K562 (cell line): ENCODE data around the gene DNAJB12. TPM values are rescaled to one million over a fixed set of nuclear protein-coding genes. Genes with fewer than 3 reads are reported as not detected.

Experiments
- ATAC-seq: fragments of 200-7000 bp; cut with Tn5 transposase; 3 replicates; pipeline ENCODE4 v1.9.1; 2020; ENCODE audit warnings: moderate library complexity
- BruUV-seq: library from RNA; stranded (reverse); fragments of 400-500 nt; replicated peaks from 2 replicates; lab custom pipeline; 2021; lab: Mats Ljungman, UMichigan
- CTCF ChIA-PET: fragments of 300-600 bp; formaldehyde crosslinking; extraction: SDS; loops from one replicate; lab custom pipeline; 2021; ENCODE audit warnings: low intra/inter-chr PET ratio; lab: Yijun Ruan, JAX
- POLR2A ChIA-PET: fragments of 300-600, 350-650 bp; sonication (Branson Sonifier 250); formaldehyde crosslinking; extraction: SDS; loops from one replicate; lab custom pipeline; 2021; ENCODE audit warnings: antibody characterized with exemption, inconsistent platforms; lab: Yijun Ruan, JAX
- DNase-seq, 4 experiments: peaks; one replicate each; pipeline versions ENCODE4 v3.0.0 to v3.0.0-alpha.2; 2011 to 2018; ENCODE audit warnings: low spot score in 3 of 4, mixed read lengths in 3 of 4; ENCODE audit errors: extremely low read depth in 1 of 4
- FAIRE-seq: peaks from 2 replicates; lab custom pipeline; 2011; peaks lifted over from hg19 to GRCh38; lab: Jason Lieb, UNC
- H2AFZ ChIP-seq: 2 replicates; pipeline ENCODE4 v1.6.0; 2011; ENCODE audit warnings: low read depth, low read length, control low read depth, inconsistent platforms
- H3K27ac ChIP-seq: fragments of 200-600 bp; 3 replicates; pipeline ENCODE4 v1.8.0; 2011; ENCODE audit warnings: low read depth, mild to moderate bottlenecking, control low read depth, inconsistent platforms, low read length, moderate library complexity, mixed read lengths; ENCODE audit errors: extremely low read depth
- H3K27me3 ChIP-seq, 2 experiments: fragments of 300-600 bp in 1 of 2; 2 replicates in 1 of 2; 3 replicates in 1 of 2; pipeline versions ENCODE4 v1.6.0 to v1.8.0; 2011; ENCODE audit warnings: inconsistent platforms in 2 of 2, low read length in 2 of 2, mild to moderate bottlenecking in 1 of 2, mixed read lengths in 1 of 2, moderate library complexity in 1 of 2; ENCODE audit not compliant: control insufficient read depth in 2 of 2, insufficient read depth in 2 of 2
- H3K36me3 ChIP-seq: fragments of 300-600 bp; 3 replicates; pipeline ENCODE4 v1.8.0; 2011; ENCODE audit warnings: mild to moderate bottlenecking, low read length, inconsistent platforms; ENCODE audit not compliant: control insufficient read depth, insufficient read depth
- H3K4me1 ChIP-seq, 2 experiments: fragments of 200-600 bp in 1 of 2; replicated peaks in 1 of 2; 2 replicates in 1 of 2; 3 replicates in 1 of 2; pipeline versions ENCODE4 v1.5.1 to v1.8.0; 2011; ENCODE audit warnings: inconsistent platforms in 2 of 2, low read length in 2 of 2, mild to moderate bottlenecking in 1 of 2, mixed read lengths in 1 of 2, moderate library complexity in 1 of 2; ENCODE audit not compliant: control insufficient read depth in 2 of 2, insufficient read depth in 2 of 2
- H3K4me2 ChIP-seq: 2 replicates; pipeline ENCODE4 v1.6.1; 2011; ENCODE audit warnings: low read length, control low read depth, inconsistent platforms, mixed read lengths; ENCODE audit not compliant: insufficient read depth
- H3K4me3 ChIP-seq: fragments of 200-600 bp; sonication (generic), shearing (Covaris generic); 2 replicates; pipeline ENCODE4 v1.5.1; 2016; ENCODE audit warnings: control low read depth, inconsistent platforms
- H3K79me2 ChIP-seq: fragments of 200-600 bp; 3 replicates; pipeline ENCODE4 v1.8.0; 2011; ENCODE audit warnings: low read length, inconsistent platforms; ENCODE audit not compliant: control insufficient read depth, insufficient read depth
- H3K9ac ChIP-seq, 2 experiments: 2 replicates each; pipeline versions ENCODE4 v1.6.0 to v1.6.1; 2011; ENCODE audit warnings: low read depth in 2 of 2, low read length in 2 of 2, control low read depth in 1 of 2, inconsistent platforms in 1 of 2, mild to moderate bottlenecking in 1 of 2, mixed read lengths in 1 of 2; ENCODE audit not compliant: insufficient read depth in 1 of 2
- H3K9me1 ChIP-seq: one replicate; pipeline ENCODE4 v1.6.0; 2011; ENCODE audit warnings: inconsistent platforms, mild to moderate bottlenecking, low read length, moderate library complexity; ENCODE audit not compliant: control insufficient read depth, insufficient read depth
- H3K9me3 ChIP-seq: replicated peaks from 2 replicates; pipeline ENCODE4 v1.5.1; 2011; ENCODE audit warnings: low read depth, low read length, inconsistent platforms; ENCODE audit not compliant: control insufficient read depth, insufficient read depth
- H4K20me1 ChIP-seq: replicated peaks from 2 replicates; pipeline ENCODE4 v1.6.1; 2011; ENCODE audit warnings: low read length, inconsistent platforms, mixed read lengths; ENCODE audit not compliant: control insufficient read depth, insufficient read depth
- CHD4 ChIP-seq: fragments of 200-600 bp; sonication (generic); IDR thresholded peaks from 3 replicates; pipeline ENCODE4 v1.6.1; 2012; ENCODE audit warnings: low read depth, mild to moderate bottlenecking, mixed read lengths, low read length, inconsistent platforms; ENCODE audit not compliant: insufficient read depth, insufficient replicate concordance, poor library complexity, severe bottlenecking
- ETS1 ChIP-seq: conservative IDR thresholded peaks from 2 replicates; pipeline ENCODE4 v1.6.1; 2011; ENCODE audit warnings: low read depth, mild to moderate bottlenecking, low read length; ENCODE audit not compliant: control insufficient read depth
- FOXK2 ChIP-seq, 2 experiments: fragments of 450-650 bp; IDR thresholded peaks in 1 of 2; conservative IDR thresholded peaks in 1 of 2; 2 replicates each; pipeline ENCODE4 v1.6.1; 2016; ENCODE audit warnings: low read depth in 2 of 2, mild to moderate bottlenecking in 1 of 2
- KDM2B ChIP-seq: fragments of 250-450 bp; sonication (Bioruptor Pico); IDR thresholded peaks from 2 replicates; pipeline ENCODE4 v1.8.0; 2021; ENCODE audit warnings: mild to moderate bottlenecking, moderate library complexity
- MGA ChIP-seq: fragments of 450-650 bp; IDR thresholded peaks from 2 replicates; pipeline ENCODE4 v1.6.1; 2016; ENCODE audit warnings: mild to moderate bottlenecking, moderate library complexity
- SNIP1 ChIP-seq: fragments of 450-650 bp; IDR thresholded peaks from 2 replicates; pipeline ENCODE4 v1.7.1; 2017; ENCODE audit warnings: low read depth, mild to moderate bottlenecking
- YY1 ChIP-seq, 3 experiments: IDR thresholded peaks; 2 replicates each; pipeline ENCODE4 v1.6.1; 2011; ENCODE audit warnings: low read length in 2 of 3, mild to moderate bottlenecking in 2 of 3, moderate library complexity in 2 of 3, borderline replicate concordance in 1 of 3, control low read depth in 1 of 3, low read depth in 1 of 3; ENCODE audit not compliant: insufficient read depth in 3 of 3, insufficient replicate concordance in 2 of 3, control insufficient read depth in 1 of 3, insufficient read length in 1 of 3; ENCODE audit errors: extremely low read depth in 1 of 3
- ZNF143 ChIP-seq: sonication (generic); formaldehyde crosslinking; IDR thresholded peaks from 2 replicates; pipeline ENCODE4 v1.9.0; 2022; ENCODE audit warnings: mild to moderate bottlenecking, missing genetic modification reagents
- WGBS: fragments of 100-300 bp; shearing (Covaris generic); methylation state at CpG from one replicate; pipeline ENCODE4 v1.1.6; 2016; ENCODE audit warnings: low coverage, mixed read lengths; ENCODE audit not compliant: insufficient coverage; ENCODE audit errors: missing lambda C conversion rate; 5-methylcytosine and 5-hydroxymethylcytosine counted together
- in situ Hi-C: fragments of 300-500 bp; cut with MboI; formaldehyde crosslinking; loops from 4 replicates; pipeline ENCODE4 v1.15.0; 2018; ENCODE audit warnings: inconsistent platforms, mixed read lengths
- intact Hi-C: fragments of 100-400 bp; cut with micrococcal nuclease; formaldehyde crosslinking; loops from 2 replicates; pipeline ENCODE4 v1.14.2; 2022
- polyA plus RNA-seq, 8 experiments: library from polyadenylated mRNA; depleted of rRNA in 4 of 8; stranded (reverse) in 5 of 8; unstranded in 3 of 8; fragments of >200 nt; fragmentation: Nextera tagmentation in 2 of 8; fragmentation: Illumina TruSeq in 1 of 8; extraction: Ambion mirVana in 2 of 8; extraction: Trizol in 1 of 8; gene quantifications; 2 replicates each; pipeline versions ENCODE4 v1.2.1 to v1.2.3, GENCODE V29; 2011 to 2014; ENCODE audit warnings: inconsistent platforms in 1 of 8, missing spikeins in 1 of 8
- total RNA-seq, 7 experiments: library from RNA; depleted of rRNA in 6 of 7; stranded (reverse); fragments of >200 nt in 6 of 7; fragmentation: Illumina TruSeq in 2 of 7; extraction: Trizol in 2 of 7; gene quantifications; 2 replicates each; pipeline versions ENCODE4 v1.2.1 to v1.2.3, GENCODE V29; 2011 to 2021; ENCODE audit warnings: low replicate concordance in 1 of 7

The DNAJB12 gene
- total and polyA plus RNA-seq, 9 of the 15 experiments (the other 6 are each of a cell fraction or from before 2014, with no cell fraction given) = 3.5 to 31.5 (median 20.3) TPM

- H3K9me3 ChIP-seq = no peaks in the 10 kb centered on the region
- no peak overlapping the region for H3K4me3 ChIP-seq
- no peak for ATAC-seq
- H2AFZ ChIP-seq = no peak overlapping the region
- H3K27me3 ChIP-seq = no peaks in the 10 kb centered on the region
- H3K79me2 ChIP-seq = no peaks in the 10 kb centered on the region
- POLR2A ChIA-PET = interaction anchor here (0.6 to 1.4 kb wide), 3 partner anchors 10 to 442 kb away, joined by 3 read pairs; no protein-coding TSS in a partner anchor
- no peaks in the 10 kb centered on the region for H3K9me1 ChIP-seq
- FAIRE-seq = no peak
- intact Hi-C loops (no loop called here), in situ Hi-C loops (loop anchor here (5.0 to 25.0 kb wide), 4 partner anchors 203 to 1026 kb away; partner anchors contain the start of gene SLC29A3)
- 83% methylated on average over 7 of the region's 7 CpGs for WGBS
- CTCF ChIA-PET = interaction anchor here (1.8 to 5.6 kb wide), 5 partner anchors 83 to 440 kb away, joined by 6 to 55 read pairs (median 10); no protein-coding TSS in a partner anchor
- H3K27ac ChIP-seq = no peak overlapping the region
- DNase-seq = no peak
- H3K4me1 ChIP-seq = peaks cover 2 to 33% of the 10 kb centered on the region in 2 experiments; a peak in 2 of 5 replicates
- H3K4me2 ChIP-seq = no peak overlapping the region
- peak overlapping the region in 1 of 2 experiments; percentile 49; a peak in 2 of 4 replicates for H3K9ac ChIP-seq
- no peaks in the 10 kb centered on the region; the same call in 1 of the 2 replicates for H4K20me1 ChIP-seq
- peaks cover 88% of the 10 kb centered on the region; the same call in 2 of the 3 replicates for H3K36me3 ChIP-seq
- no TSS peak for BruUV-seq
- TF ChIP-seq CHD4 (no peak), MGA (no peak), FOXK2 (conservative IDR thresholded peaks at IDR 0.05 in 1 of 2, IDR thresholded peaks at IDR 0.05 in 1 of 2; ENCODE audit: low read depth in 2 of 2) (no peak), YY1 (IDR thresholded peaks at IDR 0.05; ENCODE audit: borderline replicate concordance in 1 of 3, control insufficient read depth in 1 of 3, extremely low read depth in 1 of 3, insufficient read depth in 3 of 3, insufficient read length in 1 of 3, insufficient replicate concordance in 2 of 3, low read depth in 1 of 3, low read length in 2 of 3) (no peak), SNIP1 (no peak), ETS1 (no peak), KDM2B (no peak), ZNF143 (no peak)
Observed at GRCh38 chr10:72338180-72338579, 16.5 kb downstream of the DNAJB12 start.
